ENCODE results near the gene MICAL2.

Gene MICAL2

DNA sequence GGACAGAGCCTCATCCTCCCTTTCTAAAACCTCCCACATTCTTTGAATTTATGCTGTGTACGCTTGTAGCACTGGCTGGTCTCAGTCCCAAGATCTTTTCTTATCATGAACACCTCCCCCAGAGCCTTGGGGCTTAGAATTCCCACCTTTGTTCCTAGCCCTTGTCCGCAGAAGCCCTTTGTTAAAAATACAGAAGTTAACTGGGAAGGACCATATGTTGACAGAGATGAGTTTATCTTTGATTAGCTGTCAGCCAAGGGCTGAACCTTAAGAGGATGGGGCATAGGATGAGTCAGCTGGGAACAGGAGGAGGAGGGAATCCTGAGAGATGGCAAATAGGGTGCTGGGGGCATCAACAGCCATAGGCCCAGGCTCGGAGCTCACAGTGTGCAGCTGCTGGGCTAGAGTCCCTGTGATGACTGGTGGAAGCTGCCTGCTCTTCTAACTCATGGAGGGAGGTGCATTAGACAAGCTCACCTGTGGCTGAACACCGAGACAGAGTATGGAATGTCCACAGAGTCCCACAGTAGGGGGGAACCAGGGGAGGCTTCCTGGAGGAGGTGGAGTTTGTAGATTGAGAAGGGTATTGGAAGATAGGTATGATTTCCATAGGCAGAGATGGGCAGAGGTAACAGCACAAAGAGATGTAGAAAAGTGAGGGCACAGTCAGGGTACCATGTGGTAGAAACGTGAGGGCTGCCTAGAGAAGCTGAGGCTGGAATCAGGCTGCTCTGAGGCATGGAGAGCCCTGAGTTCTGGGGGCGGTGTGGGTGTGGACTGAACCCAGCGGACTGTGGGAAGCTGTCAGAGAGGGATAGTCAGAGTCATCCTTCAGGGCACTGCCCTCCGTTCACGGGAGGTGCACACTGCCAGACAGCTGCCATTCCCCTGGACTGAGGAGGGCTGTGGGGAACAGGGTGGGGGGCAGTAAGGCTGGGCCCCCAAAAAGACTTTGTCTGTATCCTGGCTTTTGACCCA, 9.9 kb downstream of the MICAL2 start:
- no peak for DNase-seq

GRCh38 chr11:12121011-12121410, 10.6 kb downstream of the MICAL2 start:
- no peak for DNase-seq

DNA sequence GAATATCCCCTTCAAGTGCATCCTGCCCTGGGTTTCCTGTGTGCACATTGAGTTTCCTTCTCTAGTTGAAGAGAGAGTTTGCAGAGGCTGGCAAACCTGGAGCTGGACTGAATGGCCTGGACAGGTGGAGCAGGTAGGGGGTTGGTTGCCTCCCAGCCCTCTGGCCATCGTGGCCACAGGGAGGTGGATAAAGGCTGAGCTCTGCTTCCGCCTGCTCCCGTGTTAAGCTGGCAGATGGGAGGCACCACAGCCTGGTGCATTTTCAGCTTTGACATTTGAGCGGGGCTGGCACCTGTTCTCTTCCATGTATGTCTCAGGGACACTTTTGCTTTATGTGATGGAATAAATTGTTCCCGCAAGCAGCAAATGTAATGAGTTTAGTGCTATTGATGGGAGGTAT, 11.1 kb downstream of the MICAL2 start:
- DNase-seq, result no peak

GRCh38 chr11:12122083-12122482, 11.7 kb downstream of the MICAL2 start:
- DNase-seq, result no peak

- no peak for DNase-seq
Observed at GRCh38 chr11:12123273-12123672, 12.9 kb downstream of the MICAL2 start.

- no peak for DNase-seq
Observed at GRCh38 chr11:12123799-12124198, 13.4 kb downstream of the MICAL2 start.

- no peak for DNase-seq
Observed at GRCh38 chr11:12124306-12124705, 13.9 kb downstream of the MICAL2 start.

GRCh38 chr11:12125609-12126149, 15.3 kb downstream of the MICAL2 start:
- DNase-seq, result no peak

DNA sequence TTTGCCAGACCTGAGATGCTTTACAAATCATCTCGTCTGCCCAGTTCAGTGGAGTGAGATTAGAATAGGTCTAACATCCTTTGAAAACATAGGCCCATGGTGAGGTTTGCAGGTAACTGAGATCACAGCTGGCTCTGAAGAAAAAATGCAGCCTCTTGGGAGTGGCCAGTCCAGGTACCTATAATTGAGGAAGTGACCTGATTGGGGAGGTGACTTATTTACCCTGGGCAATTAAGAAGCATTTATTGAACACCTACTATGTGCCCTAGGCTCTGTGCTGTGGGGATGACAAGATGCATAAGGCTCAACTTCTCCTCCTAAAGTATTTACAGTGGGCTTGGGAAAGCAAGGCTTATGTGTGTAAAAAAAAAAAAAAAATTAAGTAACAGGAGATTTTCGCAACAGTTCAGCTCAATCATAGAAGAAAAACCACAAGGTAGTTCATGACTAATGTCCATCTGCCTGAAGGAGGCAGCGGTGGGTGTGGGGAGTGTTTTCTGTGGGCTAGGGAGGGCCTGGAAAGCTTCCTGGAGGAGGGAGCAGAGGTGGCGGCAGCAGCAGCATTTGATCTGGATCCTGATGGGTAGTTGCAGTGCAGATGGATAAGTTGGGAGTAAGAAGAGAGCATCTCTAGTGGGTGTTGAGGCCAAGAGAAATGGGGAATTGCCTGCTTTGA, 16.1 kb downstream of the MICAL2 start:
- DNase-seq, result no peak

GRCh38 chr11:12127206-12127898, 17.0 kb downstream of the MICAL2 start:
- DNase-seq, result no peak

GRCh38 chr11:12128301-12128751, 17.9 kb downstream of the MICAL2 start:
- DNase-seq, result peak; percentile 65

DNA sequence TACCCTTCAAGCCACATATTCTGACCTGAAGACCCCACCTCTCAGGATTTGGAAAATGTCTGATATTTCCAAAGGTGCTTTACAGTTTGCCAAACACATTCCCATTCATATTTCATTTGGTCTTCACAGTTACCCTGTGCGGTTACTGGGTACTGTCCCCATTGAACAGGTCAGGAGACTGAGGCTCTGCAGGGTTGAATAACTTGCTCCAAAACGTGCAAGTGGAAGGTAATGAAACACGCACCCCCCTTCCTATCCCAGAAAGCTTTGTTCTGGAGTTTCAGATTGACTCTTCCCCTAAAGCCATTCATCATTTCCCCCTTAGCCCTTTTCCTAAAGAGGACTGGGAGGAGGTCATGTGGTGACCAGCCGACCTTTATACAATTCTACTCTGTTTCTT, 18.8 kb downstream of the MICAL2 start:
- no peak for DNase-seq

- DNase-seq, result no peak
Observed at GRCh38 chr11:12130180-12130980, 20.0 kb downstream of the MICAL2 start.

DNA sequence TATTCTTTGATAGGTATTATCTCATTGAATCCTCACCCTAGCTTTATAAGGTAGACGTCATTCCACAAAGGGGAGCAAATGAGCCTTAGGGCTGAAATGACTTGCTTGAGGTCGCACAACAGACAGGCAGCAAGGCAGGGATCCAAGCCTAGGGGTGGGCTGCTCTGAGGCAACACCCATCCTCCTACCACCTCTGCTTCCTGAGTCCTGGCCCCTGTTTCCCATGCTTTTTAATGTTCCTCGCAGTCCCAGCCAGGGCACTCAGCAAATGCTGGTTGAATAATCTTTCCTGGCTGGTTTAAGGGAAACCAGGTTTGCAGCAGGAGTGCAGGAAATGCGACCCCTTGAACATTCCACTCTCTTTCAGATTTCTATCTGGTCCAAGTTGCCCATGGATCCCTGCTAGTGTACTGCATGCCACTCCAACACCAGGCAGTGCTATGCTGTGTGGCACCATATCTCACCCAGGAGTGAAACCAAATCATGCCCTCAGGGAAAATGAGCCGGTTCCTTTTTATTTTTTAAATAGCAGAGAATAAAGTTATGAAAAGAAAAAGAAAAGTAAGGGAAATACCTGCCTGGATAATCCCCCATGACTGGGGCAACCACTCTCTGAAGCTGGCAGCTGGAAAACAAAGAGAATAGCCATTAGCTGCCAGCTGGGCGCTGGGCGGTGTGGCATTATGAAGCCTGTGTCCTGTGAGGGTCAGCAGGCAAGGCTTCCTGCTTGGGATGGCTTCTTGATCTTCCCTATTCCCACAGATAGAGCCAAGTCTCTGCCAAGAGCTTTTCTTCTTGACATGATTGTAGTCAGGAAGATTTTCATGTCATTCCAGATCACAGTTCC, 21.8 kb downstream of the MICAL2 start:
- DNase-seq, result no peak

GRCh38 chr11:12132790-12133145, 22.4 kb downstream of the MICAL2 start:
- no peak for DNase-seq

DNA sequence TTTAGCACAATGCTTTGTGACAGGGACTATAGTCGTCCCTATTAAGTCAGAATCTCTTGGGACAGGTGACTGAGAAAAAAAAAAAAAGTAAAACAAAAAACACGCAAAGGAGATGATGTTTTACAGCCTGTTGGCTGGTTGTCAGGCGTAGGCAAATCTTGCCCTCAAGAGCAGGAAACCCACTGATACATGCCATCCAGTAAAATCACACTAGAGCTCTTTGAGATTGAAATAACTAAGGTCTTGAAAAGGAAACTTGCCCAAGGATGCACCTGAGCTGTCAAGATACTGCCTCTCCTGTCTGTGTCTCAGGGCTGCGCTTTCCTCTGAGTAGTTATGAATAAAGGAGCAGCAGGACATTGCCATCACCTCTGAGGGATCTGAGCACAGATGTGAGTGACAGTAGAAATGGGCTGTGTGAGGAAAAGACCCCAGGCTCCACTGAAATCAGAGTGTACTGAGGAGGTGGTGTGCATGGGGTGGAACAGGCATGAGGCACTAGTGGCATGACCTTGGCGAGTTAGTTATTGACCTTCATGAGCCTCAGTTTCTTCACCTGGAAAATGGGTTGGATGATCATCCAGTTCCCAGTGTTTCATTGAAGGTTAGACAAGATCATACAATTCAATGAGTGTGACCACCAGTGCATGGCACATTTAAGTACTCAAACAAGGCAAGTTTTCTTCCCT, 23.3 kb downstream of the MICAL2 start:
- no peak for DNase-seq

- no peak for DNase-seq
Observed at GRCh38 chr11:12134236-12134585, 23.8 kb downstream of the MICAL2 start.

DNA sequence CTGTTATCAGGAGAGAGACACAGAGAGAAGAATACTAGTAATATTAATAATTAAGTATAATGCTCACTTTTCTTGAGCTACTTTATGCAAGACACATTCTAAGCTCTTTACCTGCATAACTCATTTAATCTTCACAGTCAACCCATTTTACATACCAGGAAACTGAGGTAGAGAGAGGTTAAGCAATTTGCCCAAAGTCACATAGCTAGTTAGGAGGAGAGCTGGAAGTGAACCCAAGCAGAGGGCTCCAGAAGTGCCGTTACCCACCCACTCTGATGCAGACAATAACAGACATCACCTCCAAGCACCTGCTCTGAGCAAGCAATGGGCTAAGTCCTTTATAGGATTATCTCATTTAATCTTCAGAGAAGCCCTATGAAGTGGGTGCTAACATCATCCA, 24.8 kb downstream of the MICAL2 start:
- no peak for DNase-seq

DNA sequence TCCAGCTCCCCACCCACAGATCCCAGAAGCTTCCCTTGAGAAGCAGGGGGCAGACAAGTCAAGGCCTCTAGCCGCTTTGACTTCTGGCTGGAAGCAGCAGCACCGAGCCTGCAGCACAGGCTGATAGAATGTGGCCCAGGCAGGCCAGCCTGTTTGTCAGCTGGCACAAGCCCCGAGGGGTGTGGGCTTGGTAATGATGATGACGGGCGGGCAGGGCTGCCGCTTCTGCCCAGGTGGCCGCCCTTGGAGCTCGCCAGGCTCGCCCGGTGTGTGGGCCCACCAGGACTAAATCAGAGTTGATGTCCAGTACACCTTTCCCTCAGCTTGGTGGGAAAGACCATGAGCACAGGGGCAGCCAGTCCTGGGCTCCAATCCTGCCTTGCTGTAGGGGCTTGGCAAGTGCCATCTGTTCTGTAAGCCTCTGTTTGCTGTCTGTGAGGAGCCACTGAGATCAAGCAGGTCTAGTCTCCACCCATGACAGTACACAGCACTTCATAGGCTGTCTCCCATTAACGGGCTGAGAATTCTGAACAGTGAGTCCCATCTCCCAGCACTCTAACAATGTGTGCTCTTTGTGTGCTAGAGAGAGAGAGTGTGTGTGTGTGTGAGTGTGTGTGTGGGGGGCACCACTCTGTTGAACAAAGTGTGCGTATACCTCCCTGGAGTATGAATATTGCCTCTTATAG, 26.8 kb downstream of the MICAL2 start:
- no peak for DNase-seq
